Endothelial cell of umbilical vein (primary cell): ENCODE results near the gene SRSF10. TPM values are rescaled to one million over a fixed set of nuclear protein-coding genes. Genes with fewer than 3 reads are reported as not detected.

Experiments
- BruUV-seq: library from RNA; stranded (reverse); fragments of 400-500 nt; replicated peaks from 2 replicates; lab custom pipeline; 2021; lab: Mats Ljungman, UMichigan
- CTCF ChIA-PET: fragments of 300-600, 350-600 bp; sonication (Branson Sonifier 250); formaldehyde crosslinking; loops from one replicate; lab custom pipeline; 2021; ENCODE audit warnings: antibody characterized with exemption, inconsistent platforms; lab: Charles Lee
- POLR2A ChIA-PET: fragments of 300-600, 350-600 bp; sonication (Branson Sonifier 250); formaldehyde crosslinking; loops from one replicate; lab custom pipeline; 2021; ENCODE audit warnings: antibody characterized with exemption, inconsistent platforms; lab: Charles Lee
- DNase-seq: peaks from one replicate; pipeline ENCODE4 v3.0.0-alpha.2; 2011; ENCODE audit warnings: low read depth, low spot score
- FAIRE-seq: peaks from 2 replicates; lab custom pipeline; 2011; peaks lifted over from hg19 to GRCh38; lab: Jason Lieb, UNC
- H2AFZ ChIP-seq: 2 replicates; pipeline ENCODE4 v1.6.0; 2012; ENCODE audit warnings: low read depth, low read length, control low read depth, inconsistent platforms
- H3K27ac ChIP-seq: 2 replicates; pipeline ENCODE4 v1.5.1; 2011; ENCODE audit warnings: low read depth, mild to moderate bottlenecking, control low read depth, low read length, moderate library complexity; ENCODE audit not compliant: insufficient read depth
- H3K27me3 ChIP-seq, 2 experiments: 2 replicates each; pipeline versions ENCODE4 v1.6.0 to v1.6.1; 2011; ENCODE audit warnings: low read length in 2 of 2, mixed read lengths in 1 of 2; ENCODE audit not compliant: control insufficient read depth in 2 of 2, insufficient read depth in 2 of 2
- H3K36me3 ChIP-seq, 2 experiments: 2 replicates in 1 of 2; 3 replicates in 1 of 2; pipeline ENCODE4 v1.5.1; 2011; ENCODE audit warnings: low read length in 2 of 2, mild to moderate bottlenecking in 1 of 2, moderate library complexity in 1 of 2; ENCODE audit not compliant: control insufficient read depth in 2 of 2, insufficient read depth in 2 of 2; ENCODE audit errors: extremely low read depth in 1 of 2
- H3K4me1 ChIP-seq: 3 replicates; pipeline ENCODE4 v1.5.1; 2011; ENCODE audit warnings: mild to moderate bottlenecking, low read length; ENCODE audit not compliant: control insufficient read depth, insufficient read depth; ENCODE audit errors: extremely low read depth
- H3K4me2 ChIP-seq: 2 replicates; pipeline ENCODE4 v1.6.1; 2011; ENCODE audit warnings: low read length, control low read depth, mixed read lengths; ENCODE audit not compliant: insufficient read depth
- H3K4me3 ChIP-seq, 3 experiments: fragments of 200-600 bp in 1 of 3; sonication (generic), shearing (Covaris generic) in 1 of 3; replicated peaks in 1 of 3; 2 replicates each; pipeline ENCODE4 v1.5.1; 2011 to 2016; ENCODE audit warnings: control low read depth in 3 of 3, low read length in 3 of 3, mild to moderate bottlenecking in 2 of 3, inconsistent platforms in 1 of 3, low read depth in 1 of 3, moderate library complexity in 1 of 3; ENCODE audit not compliant: insufficient read depth in 1 of 3
- H3K79me2 ChIP-seq: 2 replicates; pipeline ENCODE4 v1.6.0; 2012; ENCODE audit warnings: low read length, inconsistent platforms; ENCODE audit not compliant: control insufficient read depth, insufficient read depth
- H3K9ac ChIP-seq: replicated peaks from 2 replicates; pipeline ENCODE3; 2011; ENCODE audit warnings: low read length, control low read depth; ENCODE audit not compliant: insufficient read depth; ENCODE audit errors: extremely low read depth
- H3K9me1 ChIP-seq: replicated peaks from 3 replicates; pipeline ENCODE4 v1.6.0; 2011; ENCODE audit warnings: mild to moderate bottlenecking, low read length; ENCODE audit not compliant: control insufficient read depth, insufficient read depth; ENCODE audit errors: extremely low read depth
- H3K9me3 ChIP-seq: replicated peaks from 2 replicates; pipeline ENCODE4 v1.5.1; 2012; ENCODE audit warnings: low read length, inconsistent platforms; ENCODE audit not compliant: control insufficient read depth, insufficient read depth
- H4K20me1 ChIP-seq: replicated peaks from 2 replicates; pipeline ENCODE3; 2011; ENCODE audit warnings: mild to moderate bottlenecking, low read length; ENCODE audit not compliant: control insufficient read depth, insufficient read depth; ENCODE audit errors: extremely low read depth
- CTCF ChIP-seq, 2 donors: IDR thresholded peaks; 1 replicate in 1 of 2; 2 replicates in 1 of 2; pipeline ENCODE4 v1.5.1; 2011; ENCODE audit warnings: low read length in 2 of 2, mild to moderate bottlenecking in 2 of 2, moderate library complexity in 2 of 2, control low read depth in 1 of 2, inconsistent platforms in 1 of 2, low read depth in 1 of 2; ENCODE audit not compliant: insufficient read depth in 1 of 2; ENCODE audit errors: extremely low read depth in 1 of 2
- EZH2 ChIP-seq: IDR thresholded peaks from 2 replicates; pipeline ENCODE4 v1.6.1; 2012; ENCODE audit warnings: borderline replicate concordance, low read depth, mild to moderate bottlenecking, moderate library complexity, low read length, inconsistent platforms; ENCODE audit not compliant: severe bottlenecking
- FOS ChIP-seq: IDR thresholded peaks from 2 replicates; pipeline ENCODE4 v1.6.1; 2011; ENCODE audit warnings: mild to moderate bottlenecking, low read length, moderate library complexity, borderline replicate concordance; ENCODE audit not compliant: insufficient read depth
- MAX ChIP-seq: IDR thresholded peaks from 2 replicates; pipeline ENCODE4 v1.6.1; 2011; ENCODE audit not compliant: insufficient read depth, insufficient read length
- MYC ChIP-seq: IDR thresholded peaks from one replicate; pipeline ENCODE4 v1.6.1; 2011; ENCODE audit warnings: mild to moderate bottlenecking, low read depth, low read length
- POLR2A ChIP-seq: IDR thresholded peaks from 2 replicates; pipeline ENCODE4 v1.6.1; 2012; ENCODE audit warnings: low read depth, mild to moderate bottlenecking, control low read depth, low read length
- POLR2AphosphoS5 ChIP-seq: IDR thresholded peaks from 2 replicates; pipeline ENCODE4 v1.6.1; 2012; ENCODE audit warnings: low read depth, mild to moderate bottlenecking, control low read depth, low read length, moderate library complexity; ENCODE audit not compliant: insufficient read depth
- dilution Hi-C: fragments of 300-500 bp; cut with MboI; formaldehyde crosslinking; loops from one replicate; pipeline ENCODE4 v1.15.0; 2019; ENCODE audit warnings: low sequenced_read_pairs; ENCODE audit not compliant: extremely low pct_ligation_motif_present
- intact Hi-C: fragments of 100-400 bp; cut with micrococcal nuclease; formaldehyde crosslinking; loops from one replicate; pipeline ENCODE4 v1.10.0; 2022
- polyA plus RNA-seq, 4 experiments: library from polyadenylated mRNA; depleted of rRNA in 3 of 4; stranded (reverse) in 3 of 4; unstranded in 1 of 4; fragments of >200 nt; gene quantifications; 2 replicates each; pipeline versions ENCODE4 v1.2.1 to v1.2.3, GENCODE V29; 2011 to 2012; ENCODE audit warnings: missing spikeins in 1 of 4
- total RNA-seq: library from RNA; stranded (reverse); gene quantifications from 2 replicates; pipeline ENCODE4 v1.2.3, GENCODE V29; 2021

SRSF10 gene
- total and polyA plus RNA-seq, 2 donors (not counting 3 experiments of a cell fraction or from before 2014, with no cell fraction given), result 124 to 135 TPM

GRCh38 chr1:24020025-24020424 lies 39.9 kb upstream of the SRSF10 start:
- TF ChIP-seq POLR2AphosphoS5, result no peak
- TF ChIP-seq EZH2, result no peak
- no peak for TF ChIP-seq CTCF (IDR thresholded peaks at IDR 0.05; ENCODE audit: extremely low read depth in 1 of 2, insufficient read depth in 1 of 2, low read depth in 1 of 2, low read length in 2 of 2)
- no peak for TF ChIP-seq FOS
- TF ChIP-seq MAX, result no peak
- TF ChIP-seq POLR2A, result no peak
- TF ChIP-seq MYC, result no peak
- Histone ChIP-seq H3K27me3 (no peaks in the 10 kb centered on the region), H3K4me1 (peaks cover 6% of the 10 kb centered on the region), H4K20me1 (no peaks in the 10 kb centered on the region), H3K4me2 (no peak overlapping the region), H2AFZ (no peak overlapping the region), H3K9ac (no peak overlapping the region), H3K4me3 (no peak overlapping the region), H3K27ac (no peak overlapping the region), H3K36me3 (no peaks in the 10 kb centered on the region), H3K9me1 (no peaks in the 10 kb centered on the region), H3K79me2 (no peaks in the 10 kb centered on the region), H3K9me3 (no peaks in the 10 kb centered on the region)
- BruUV-seq, result no TSS peak
- FAIRE-seq (no peak), DNase-seq (no peak)
- ChIA-PET CTCF (interaction anchor here (2.0 kb wide), 1 partner anchor 56 kb away, joined by 7 read pairs; no protein-coding TSS in a partner anchor), POLR2A (no interaction called here)
- intact Hi-C loops (no loop called here), dilution Hi-C loops (no loop called here)
